ENCODE results near the gene SMIM20. TPM values are rescaled to one million over a fixed set of nuclear protein-coding genes. Genes with fewer than 3 reads are reported as not detected.

The SMIM20 gene
- total RNA-seq, 2 donors from 2014 or later, result 35.9 to 40.8 TPM

- 93 to 97% methylated on average over 5 to 6 of the region's 6 CpGs for whole genome bisulfite sequencing, 2 experiments (ENCODE audit: insufficient coverage in 1 of 2, insufficient read length in 1 of 2)
- Histone ChIP-seq H3K9ac (ENCODE audit: extremely low read depth, low read length, poor library complexity, severe bottlenecking) (no peak overlapping the region), H3K27ac (ENCODE audit: low read depth, low read length) (no peak overlapping the region), H3K36me3 (ENCODE audit: control insufficient read depth, insufficient read depth, low read length) (no peaks in the 10 kb centered on the region), H3K9me3 (ENCODE audit: control insufficient read depth, low read length) (no peaks in the 10 kb centered on the region), H3K4me3 (ENCODE audit: low read length) (no peak overlapping the region), H3K27me3 (ENCODE audit: control insufficient read depth, insufficient read depth, low read length, poor library complexity, severe bottlenecking) (no peaks in the 10 kb centered on the region), H3K4me1 (ENCODE audit: control insufficient read depth, insufficient read depth, low read length) (no peaks in the 10 kb centered on the region)
- H3K9me3 Mint-ChIP-seq, result peaks cover 9% of the 10 kb centered on the region
- peaks cover 11% of the 10 kb centered on the region for H3K4me1 Mint-ChIP-seq
- H3K4me3 Mint-ChIP-seq, result no peak overlapping the region
- H3K27ac Mint-ChIP-seq, result no peak overlapping the region
- no peak for TF ChIP-seq CTCF (conservative IDR thresholded peaks at IDR 0.05)
- H3K27me3 Mint-ChIP-seq (ENCODE audit: insufficient read depth), result peaks cover 3% of the 10 kb centered on the region
- peaks cover 2% of the 10 kb centered on the region for H3K36me3 Mint-ChIP-seq (ENCODE audit: low read depth)
- DNase-seq, result no peak
These were observed 24.3 kb downstream of the SMIM20 start for GRCh38 chr4:25938366-25938765.

- H3K9me3 Mint-ChIP-seq, result peaks cover 9% of the 10 kb centered on the region
- 82 to 100% methylated on average over 2 to 3 of the region's 3 CpGs for WGBS, 2 experiments (ENCODE audit: insufficient coverage in 1 of 2, insufficient read length in 1 of 2)
- H3K4me1 Mint-ChIP-seq, result peaks cover 13% of the 10 kb centered on the region
- Histone ChIP-seq H3K9ac (ENCODE audit: extremely low read depth, low read length, poor library complexity, severe bottlenecking) (no peak overlapping the region), H3K27me3 (ENCODE audit: control insufficient read depth, insufficient read depth, low read length, poor library complexity, severe bottlenecking) (no peaks in the 10 kb centered on the region), H3K9me3 (ENCODE audit: control insufficient read depth, low read length) (no peaks in the 10 kb centered on the region), H3K4me1 (ENCODE audit: control insufficient read depth, insufficient read depth, low read length) (no peaks in the 10 kb centered on the region), H3K36me3 (ENCODE audit: control insufficient read depth, insufficient read depth, low read length) (no peaks in the 10 kb centered on the region), H3K27ac (ENCODE audit: low read depth, low read length) (no peak overlapping the region), H3K4me3 (ENCODE audit: low read length) (no peak overlapping the region)
- peaks cover 2% of the 10 kb centered on the region for H3K36me3 Mint-ChIP-seq (ENCODE audit: low read depth)
- no peak overlapping the region for H3K4me3 Mint-ChIP-seq
- TF ChIP-seq CTCF (conservative IDR thresholded peaks at IDR 0.05), result no peak
- peaks cover 3% of the 10 kb centered on the region for H3K27me3 Mint-ChIP-seq (ENCODE audit: insufficient read depth)
- no peak for DNase-seq
- H3K27ac Mint-ChIP-seq, result no peak overlapping the region
These were observed 24.8 kb downstream of the SMIM20 start for GRCh38 chr4:25938787-25939186.

- Mint-ChIP-seq H3K4me3 (no peak overlapping the region), H3K36me3 (ENCODE audit: low read depth) (peaks cover 2% of the 10 kb centered on the region), H3K27me3 (ENCODE audit: insufficient read depth) (peaks cover 3% of the 10 kb centered on the region), H3K27ac (no peak overlapping the region), H3K4me1 (peaks cover 19% of the 10 kb centered on the region), H3K9me3 (peaks cover 9% of the 10 kb centered on the region)
- no peak overlapping the region for H3K27ac ChIP-seq (ENCODE audit: low read depth, low read length)
- TF ChIP-seq CTCF (conservative IDR thresholded peaks at IDR 0.05), result no peak
- H3K9ac ChIP-seq (ENCODE audit: extremely low read depth, low read length, poor library complexity, severe bottlenecking), result no peak overlapping the region
- WGBS, 2 experiments (ENCODE audit: insufficient coverage in 1 of 2, insufficient read length in 1 of 2), result 77 to 87% methylated on average over 3 to 4 of the region's 4 CpGs
- no peaks in the 10 kb centered on the region for H3K27me3 ChIP-seq (ENCODE audit: control insufficient read depth, insufficient read depth, low read length, poor library complexity, severe bottlenecking)
- H3K9me3 ChIP-seq (ENCODE audit: control insufficient read depth, low read length), result no peaks in the 10 kb centered on the region
- no peak overlapping the region for H3K4me3 ChIP-seq (ENCODE audit: low read length)
- H3K4me1 ChIP-seq (ENCODE audit: control insufficient read depth, insufficient read depth, low read length), result no peaks in the 10 kb centered on the region
- no peaks in the 10 kb centered on the region for H3K36me3 ChIP-seq (ENCODE audit: control insufficient read depth, insufficient read depth, low read length)
- no peak for DNase-seq
These were observed 25.3 kb downstream of the SMIM20 start for GRCh38 chr4:25939330-25939729.
